PC-3 (cell line): ENCODE results near the gene CGRRF1.

Experiments
- EZH2 ChIP-seq: fragments of 300-600 bp; sonication (generic); IDR thresholded peaks from one replicate; pipeline ENCODE4 v1.6.1; 2017; ENCODE audit warnings: antibody characterized with exemption, mild to moderate bottlenecking, low read length; ENCODE audit not compliant: unreplicated experiment
- EZH2phosphoT487 ChIP-seq: fragments of 300-600 bp; sonication (generic); IDR thresholded peaks from 2 replicates; pipeline ENCODE4 v1.6.1; 2018; ENCODE audit warnings: mild to moderate bottlenecking, antibody characterized with exemption, low read length, borderline replicate concordance
- TF ChIP-seq, protein P1 (sequence below): fragments of 300-600 bp; sonication (generic); conservative IDR thresholded peaks from 2 replicates; pipeline ENCODE4 v1.5.1; 2017; ENCODE audit warnings: antibody characterized with exemption, low read depth, mild to moderate bottlenecking, low read length

DNA sequence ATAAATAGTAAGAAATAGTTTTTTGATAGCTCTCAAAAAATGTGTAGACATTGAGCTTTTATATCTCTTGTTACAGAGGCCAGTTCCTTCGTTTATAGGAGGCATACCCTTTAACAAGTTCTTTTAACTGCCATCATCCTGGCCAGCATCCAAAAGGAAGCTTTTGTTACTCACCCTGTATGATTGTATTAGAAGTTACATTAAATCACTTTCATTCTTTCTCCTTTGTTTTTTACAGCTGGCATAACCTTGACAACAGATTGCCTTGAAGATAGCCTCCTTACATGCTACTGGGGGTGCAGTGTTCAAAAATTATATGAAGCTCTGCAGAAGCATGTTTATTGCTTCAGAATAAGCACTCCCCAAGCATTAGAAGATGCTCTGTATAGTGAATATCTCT is 20.1 kb downstream of the CGRRF1 start:
- TF ChIP-seq, protein P1, sequence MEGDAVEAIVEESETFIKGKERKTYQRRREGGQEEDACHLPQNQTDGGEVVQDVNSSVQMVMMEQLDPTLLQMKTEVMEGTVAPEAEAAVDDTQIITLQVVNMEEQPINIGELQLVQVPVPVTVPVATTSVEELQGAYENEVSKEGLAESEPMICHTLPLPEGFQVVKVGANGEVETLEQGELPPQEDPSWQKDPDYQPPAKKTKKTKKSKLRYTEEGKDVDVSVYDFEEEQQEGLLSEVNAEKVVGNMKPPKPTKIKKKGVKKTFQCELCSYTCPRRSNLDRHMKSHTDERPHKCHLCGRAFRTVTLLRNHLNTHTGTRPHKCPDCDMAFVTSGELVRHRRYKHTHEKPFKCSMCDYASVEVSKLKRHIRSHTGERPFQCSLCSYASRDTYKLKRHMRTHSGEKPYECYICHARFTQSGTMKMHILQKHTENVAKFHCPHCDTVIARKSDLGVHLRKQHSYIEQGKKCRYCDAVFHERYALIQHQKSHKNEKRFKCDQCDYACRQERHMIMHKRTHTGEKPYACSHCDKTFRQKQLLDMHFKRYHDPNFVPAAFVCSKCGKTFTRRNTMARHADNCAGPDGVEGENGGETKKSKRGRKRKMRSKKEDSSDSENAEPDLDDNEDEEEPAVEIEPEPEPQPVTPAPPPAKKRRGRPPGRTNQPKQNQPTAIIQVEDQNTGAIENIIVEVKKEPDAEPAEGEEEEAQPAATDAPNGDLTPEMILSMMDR, result no peak
- TF ChIP-seq EZH2, result no peak
- TF ChIP-seq EZH2phosphoT487, result no peak
